H9 (cell line): ENCODE results near the gene IGF2R. TPM values are rescaled to one million over a fixed set of nuclear protein-coding genes. Genes with fewer than 3 reads are reported as not detected.

Experiments used
- DNase-seq: peaks from one replicate; pipeline ENCODE4 v3.0.0-alpha.2; 2017
- H2AFZ ChIP-seq: one replicate; pipeline ENCODE4 v1.6.1; 2013; ENCODE audit warnings: mild to moderate bottlenecking, low read length, control low read depth, moderate library complexity
- H2AK5ac ChIP-seq: 2 replicates; pipeline ENCODE4 v1.6.1; 2013; ENCODE audit warnings: low read length, control low read depth, mixed read lengths; ENCODE audit not compliant: insufficient read length
- H2BK120ac ChIP-seq: one replicate; pipeline ENCODE4 v1.6.1; 2013; ENCODE audit warnings: low read depth, mild to moderate bottlenecking, low read length, control low read depth, inconsistent platforms; ENCODE audit not compliant: poor library complexity, severe bottlenecking
- H2BK12ac ChIP-seq: 2 replicates; pipeline ENCODE4 v1.6.1; 2013; ENCODE audit warnings: low read length, control low read depth, mixed read lengths, low read depth; ENCODE audit not compliant: insufficient read length
- H2BK15ac ChIP-seq: 2 replicates; pipeline ENCODE4 v1.6.1; 2013; ENCODE audit warnings: low read depth, low read length, control low read depth
- H2BK20ac ChIP-seq: one replicate; pipeline ENCODE4 v1.6.1; 2013; ENCODE audit warnings: low read depth, mild to moderate bottlenecking, low read length, control low read depth, inconsistent platforms; ENCODE audit not compliant: poor library complexity, severe bottlenecking
- H2BK5ac ChIP-seq: 2 replicates; pipeline ENCODE4 v1.6.1; 2013; ENCODE audit warnings: low read length, control low read depth, mixed read lengths; ENCODE audit not compliant: insufficient read length
- H3K14ac ChIP-seq: 2 replicates; pipeline ENCODE4 v1.6.1; 2013; ENCODE audit warnings: low read length, control low read depth; ENCODE audit not compliant: insufficient read depth
- H3K18ac ChIP-seq: 2 replicates; pipeline ENCODE4 v1.6.1; 2013; ENCODE audit warnings: low read depth, mild to moderate bottlenecking, mixed read lengths, low read length, control low read depth; ENCODE audit not compliant: insufficient read length
- H3K23ac ChIP-seq: 2 replicates; pipeline ENCODE4 v1.6.1; 2013; ENCODE audit warnings: low read length, control low read depth, mixed read lengths, low read depth; ENCODE audit not compliant: insufficient read length
- H3K23me2 ChIP-seq: 2 replicates; pipeline ENCODE4 v1.6.1; 2013; ENCODE audit warnings: low read depth, mild to moderate bottlenecking, mixed read lengths, low read length, control low read depth; ENCODE audit not compliant: insufficient read length, poor library complexity, severe bottlenecking
- H3K27ac ChIP-seq: 2 replicates; pipeline ENCODE4 v1.5.1; 2013; ENCODE audit warnings: low read length, control low read depth, mixed read lengths, low read depth; ENCODE audit not compliant: insufficient read length
- H3K27me3 ChIP-seq: 2 replicates; pipeline ENCODE4 v1.6.1; 2013; ENCODE audit warnings: low read length, control low read depth, inconsistent platforms; ENCODE audit not compliant: insufficient read depth
- H3K4ac ChIP-seq: 2 replicates; pipeline ENCODE4 v1.6.1; 2013; ENCODE audit warnings: low read depth, mild to moderate bottlenecking, control low read depth, inconsistent platforms, low read length, moderate library complexity
- H3K4me1 ChIP-seq: 2 replicates; pipeline ENCODE4 v1.6.1; 2013; ENCODE audit warnings: low read length, control low read depth, inconsistent platforms; ENCODE audit not compliant: insufficient read depth
- H3K4me2 ChIP-seq: 2 replicates; pipeline ENCODE4 v1.6.1; 2013; ENCODE audit warnings: low read length, control low read depth, mixed read lengths; ENCODE audit not compliant: insufficient read length, insufficient read depth
- H3K56ac ChIP-seq: 2 replicates; pipeline ENCODE4 v1.6.1; 2013; ENCODE audit warnings: low read depth, mild to moderate bottlenecking, mixed read lengths, low read length, control low read depth; ENCODE audit not compliant: insufficient read length
- H3K79me1 ChIP-seq: 2 replicates; pipeline ENCODE4 v1.6.1; 2013; ENCODE audit warnings: low read depth, mild to moderate bottlenecking, moderate library complexity, low read length, control low read depth, inconsistent platforms; ENCODE audit not compliant: insufficient read depth, poor library complexity, severe bottlenecking
- H3K79me2 ChIP-seq: 2 replicates; pipeline ENCODE4 v1.6.1; 2013; ENCODE audit warnings: low read length, control low read depth, inconsistent platforms; ENCODE audit not compliant: insufficient read depth
- H3K9ac ChIP-seq: 2 replicates; pipeline ENCODE4 v1.6.1; 2013; ENCODE audit warnings: low read length, control low read depth, mixed read lengths; ENCODE audit not compliant: insufficient read length; ENCODE audit errors: extremely low read depth
- H3K9me3 ChIP-seq: one replicate; pipeline ENCODE4 v1.6.1; 2013; ENCODE audit warnings: low read depth, low read length, inconsistent platforms; ENCODE audit not compliant: control insufficient read depth
- H3T11ph ChIP-seq: one replicate; pipeline ENCODE4 v1.6.1; 2013; ENCODE audit warnings: mild to moderate bottlenecking, low read length, control low read depth, inconsistent platforms
- H4K20me1 ChIP-seq: one replicate; pipeline ENCODE4 v1.6.1; 2013; ENCODE audit not compliant: control insufficient read depth, insufficient read length, insufficient read depth
- H4K5ac ChIP-seq: 2 replicates; pipeline ENCODE4 v1.6.1; 2013; ENCODE audit warnings: low read depth, mild to moderate bottlenecking, mixed read lengths, low read length, control low read depth; ENCODE audit not compliant: insufficient read length
- H4K8ac ChIP-seq: replicated peaks from 2 replicates; pipeline ENCODE4 v1.6.1; 2013; ENCODE audit warnings: low read length, control low read depth, mixed read lengths, low read depth; ENCODE audit not compliant: insufficient read length
- H4K91ac ChIP-seq: 2 replicates; pipeline ENCODE4 v1.6.1; 2013; ENCODE audit warnings: low read depth, mild to moderate bottlenecking, moderate library complexity, mixed read lengths, low read length, control low read depth; ENCODE audit not compliant: insufficient read length
- H3K27ac Mint-ChIP-seq, 3 experiments: 2 replicates in 2 of 3; 3 replicates in 1 of 3; pipeline ENCODE4 v1.8.0; 2020 to 2021; ENCODE audit warnings: mixed read lengths in 3 of 3, mild to moderate bottlenecking in 1 of 3, moderate library complexity in 1 of 3
- H3K27me3 Mint-ChIP-seq: 2 replicates; pipeline ENCODE4 v1.8.0; 2021; ENCODE audit warnings: low read depth, mild to moderate bottlenecking, moderate library complexity, mixed read lengths
- H3K36me3 Mint-ChIP-seq, 3 experiments: 2 replicates in 2 of 3; 3 replicates in 1 of 3; pipeline ENCODE4 v1.8.0; 2020 to 2021; ENCODE audit warnings: low read depth in 3 of 3, mixed read lengths in 3 of 3; ENCODE audit not compliant: insufficient read depth in 1 of 3
- H3K4me1 Mint-ChIP-seq, 2 experiments: 2 replicates each; pipeline ENCODE4 v1.8.0; 2020; ENCODE audit warnings: mixed read lengths in 2 of 2
- H3K4me3 Mint-ChIP-seq, 2 experiments: 2 replicates in 1 of 2; 3 replicates in 1 of 2; pipeline ENCODE4 v1.8.0; 2020 to 2021; ENCODE audit warnings: mild to moderate bottlenecking in 2 of 2, mixed read lengths in 2 of 2, moderate library complexity in 1 of 2
- H3K9me3 Mint-ChIP-seq, 2 experiments: 2 replicates in 1 of 2; 3 replicates in 1 of 2; pipeline ENCODE4 v1.8.0; 2020; ENCODE audit warnings: mild to moderate bottlenecking in 2 of 2, mixed read lengths in 2 of 2, moderate library complexity in 1 of 2
- WGBS: extraction: QIAGEN DNeasy Blood & Tissue Kit; methylation state at CpG from one replicate; pipeline ENCODE4 v1.1.7; 2013; ENCODE audit warnings: missing lambda C conversion rate, low lambda C conversion rate, mixed read lengths; ENCODE audit not compliant: insufficient read length; ENCODE audit errors: extremely low coverage; 5-methylcytosine and 5-hydroxymethylcytosine counted together
- total RNA-seq: library from RNA; stranded (reverse); gene quantifications from 2 replicates; pipeline ENCODE4 v1.2.1, GENCODE V29; 2021
- TF ChIP-seq, protein P1 (sequence below): fragments of 200-600 bp; sonication (generic); conservative IDR thresholded peaks from 3 replicates; pipeline ENCODE4 v1.8.0; 2021; ENCODE audit warnings: antibody characterized with exemption, mild to moderate bottlenecking

Gene IGF2R
- total RNA-seq, 1 experiment from 2014 or later = 66.7 TPM

DNA sequence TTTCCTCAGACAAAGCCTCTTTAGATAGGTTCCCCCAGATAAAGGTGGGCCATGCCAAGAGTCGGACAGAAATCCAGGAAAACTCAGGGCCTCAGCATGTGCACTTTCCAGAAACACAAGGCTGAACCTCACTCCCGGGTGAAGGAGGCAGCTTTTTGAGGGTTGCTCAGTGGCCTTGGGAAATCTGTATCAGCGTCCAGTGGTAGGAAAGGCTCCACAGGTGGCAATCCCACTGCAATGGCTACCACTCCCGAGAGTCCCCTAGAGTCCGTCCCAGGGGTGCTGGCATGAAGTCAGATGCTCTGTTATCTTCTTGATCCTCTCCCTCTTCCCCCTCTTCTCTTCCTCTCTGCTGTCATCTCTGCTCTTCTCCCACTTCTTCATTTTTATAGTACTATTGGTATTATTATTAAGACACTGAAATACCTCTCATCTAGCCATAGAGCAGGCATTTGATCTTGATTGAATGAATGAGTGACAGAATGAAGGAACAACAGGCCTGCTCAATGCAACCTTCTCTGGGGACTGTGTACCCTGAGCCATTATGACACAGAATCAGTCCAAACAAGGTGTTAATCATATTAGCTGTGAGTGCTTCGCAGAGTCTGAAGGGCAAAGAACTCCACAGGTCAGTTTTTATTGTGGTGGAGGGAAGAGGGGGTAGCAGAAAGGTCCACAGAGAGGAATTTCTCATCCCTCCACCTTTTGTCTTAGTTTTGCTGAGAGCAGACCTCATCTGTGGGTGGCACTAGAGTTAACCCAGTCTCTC, 166.1 kb downstream of the IGF2R start:
- Histone ChIP-seq H3T11ph (no peak overlapping the region), H2AFZ (no peak overlapping the region), H3K4ac (no peak overlapping the region), H3K18ac (no peak overlapping the region), H4K8ac (no peak overlapping the region), H3K23me2 (no peaks in the 10 kb centered on the region), H3K27me3 (no peaks in the 10 kb centered on the region), H3K23ac (no peak overlapping the region), H3K9ac (no peak overlapping the region), H3K79me2 (no peaks in the 10 kb centered on the region), H2AK5ac (no peak overlapping the region), H3K14ac (no peak overlapping the region), H2BK120ac (no peak overlapping the region), H3K4me2 (no peak overlapping the region), H2BK20ac (no peak overlapping the region), H3K79me1 (no peaks in the 10 kb centered on the region), H4K20me1 (no peaks in the 10 kb centered on the region), H3K9me3 (no peaks in the 10 kb centered on the region), H2BK12ac (no peak overlapping the region), H2BK15ac (no peak overlapping the region), H3K56ac (no peak overlapping the region), H3K27ac (no peak overlapping the region), H3K4me1 (peaks cover 6% of the 10 kb centered on the region; the same call in 1 of the 2 replicates), H2BK5ac (no peak overlapping the region), H4K5ac (no peak overlapping the region), H4K91ac (no peak overlapping the region)
- H3K9me3 Mint-ChIP-seq = no peaks in the 10 kb centered on the region
- H3K4me1 Mint-ChIP-seq = peaks cover 50 to 68% of the 10 kb centered on the region in 2 experiments
- H3K27ac Mint-ChIP-seq = no peak overlapping the region
- no peak overlapping the region for H3K4me3 Mint-ChIP-seq
- peaks cover 0 to 2% (median 0%) of the 10 kb centered on the region in 3 experiments; a peak in 1 of 7 replicates for H3K36me3 Mint-ChIP-seq
- TF ChIP-seq, protein P1, sequence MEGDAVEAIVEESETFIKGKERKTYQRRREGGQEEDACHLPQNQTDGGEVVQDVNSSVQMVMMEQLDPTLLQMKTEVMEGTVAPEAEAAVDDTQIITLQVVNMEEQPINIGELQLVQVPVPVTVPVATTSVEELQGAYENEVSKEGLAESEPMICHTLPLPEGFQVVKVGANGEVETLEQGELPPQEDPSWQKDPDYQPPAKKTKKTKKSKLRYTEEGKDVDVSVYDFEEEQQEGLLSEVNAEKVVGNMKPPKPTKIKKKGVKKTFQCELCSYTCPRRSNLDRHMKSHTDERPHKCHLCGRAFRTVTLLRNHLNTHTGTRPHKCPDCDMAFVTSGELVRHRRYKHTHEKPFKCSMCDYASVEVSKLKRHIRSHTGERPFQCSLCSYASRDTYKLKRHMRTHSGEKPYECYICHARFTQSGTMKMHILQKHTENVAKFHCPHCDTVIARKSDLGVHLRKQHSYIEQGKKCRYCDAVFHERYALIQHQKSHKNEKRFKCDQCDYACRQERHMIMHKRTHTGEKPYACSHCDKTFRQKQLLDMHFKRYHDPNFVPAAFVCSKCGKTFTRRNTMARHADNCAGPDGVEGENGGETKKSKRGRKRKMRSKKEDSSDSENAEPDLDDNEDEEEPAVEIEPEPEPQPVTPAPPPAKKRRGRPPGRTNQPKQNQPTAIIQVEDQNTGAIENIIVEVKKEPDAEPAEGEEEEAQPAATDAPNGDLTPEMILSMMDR = no peak
- no CpG with 5 or more reads among the region's 6 CpGs for WGBS
- peaks cover 14% of the 10 kb centered on the region for H3K27me3 Mint-ChIP-seq
- no peak for DNase-seq
